Gastroesophageal sphincter (tissue), 4 donors: ENCODE results near the gene MAPK14. TPM values are rescaled to one million over a fixed set of nuclear protein-coding genes. Genes with fewer than 3 reads are reported as not detected.
A peak's percentile ranks its signal among the peaks of the same experiment; 100 is the strongest.

Source experiments
- ATAC-seq: fragments of 150-250 bp; one replicate; pipeline ENCODE4 v1.9.1; 2016; ENCODE audit warnings: mild to moderate bottlenecking, moderate library complexity
- H3K27ac ChIP-seq, 4 donors: fragments of 200-600 bp; sonication (generic) in 3 of 4; 1 replicate in 3 of 4; 2 replicates in 1 of 4; pipeline ENCODE4 v1.5.1; 2016 to 2019
- H3K27me3 ChIP-seq: fragments of 200-600 bp; sonication (generic); one replicate; pipeline ENCODE4 v1.5.1; 2019
- H3K36me3 ChIP-seq, 2 donors: fragments of 200-600 bp; sonication (generic); one replicate each; pipeline ENCODE4 v1.5.1; 2019; ENCODE audit warnings: control low read depth in 1 of 2
- H3K4me1 ChIP-seq, 3 donors: fragments of 200-600 bp; sonication (generic); 1 replicate in 2 of 3; 2 replicates in 1 of 3; pipeline ENCODE4 v1.5.1; 2016 to 2019; ENCODE audit warnings: control low read depth in 2 of 3
- H3K4me3 ChIP-seq, 2 donors: fragments of 200-600 bp; sonication (generic); one replicate each; pipeline ENCODE4 v1.5.1; 2019; ENCODE audit warnings: mild to moderate bottlenecking in 1 of 2, moderate library complexity in 1 of 2
- H3K9me3 ChIP-seq, 3 donors: fragments of 200-600 bp; sonication (generic); one replicate each; pipeline ENCODE4 v1.5.1; 2017 to 2019; ENCODE audit warnings: control low read depth in 2 of 3
- EP300 ChIP-seq: sonication (generic); formaldehyde crosslinking; IDR thresholded peaks from one replicate; pipeline ENCODE4 v1.6.1; 2017; ENCODE audit warnings: antibody characterized with exemption, mild to moderate bottlenecking
- POLR2A ChIP-seq, 2 donors: fragments of 450-650 bp; IDR thresholded peaks; one replicate each; pipeline ENCODE4 v1.6.1; 2017; ENCODE audit warnings: antibody characterized with exemption in 2 of 2, mild to moderate bottlenecking in 2 of 2, moderate library complexity in 1 of 2
- POLR2AphosphoS5 ChIP-seq: sonication (generic); formaldehyde crosslinking; IDR thresholded peaks from one replicate; pipeline ENCODE4 v1.6.1; 2017; ENCODE audit warnings: antibody characterized with exemption
- WGBS, 2 donors: methylation state at CpG; one replicate each; pipeline ENCODE4 v1.1.5; 2018; ENCODE audit warnings: low coverage in 1 of 2; 5-methylcytosine and 5-hydroxymethylcytosine counted together
- total RNA-seq, 4 donors: library from RNA; depleted of rRNA; stranded (reverse); fragments of >200 nt; gene quantifications; one replicate each; pipeline ENCODE4 v1.1.0, GENCODE V29; 2016
- TF ChIP-seq, protein P1 (sequence below), 4 experiments: fragments of 200-600 bp in 2 of 4; fragments of 450-650 bp in 2 of 4; sonication (generic) in 1 of 4; IDR thresholded peaks; one replicate each; pipeline ENCODE4 v1.5.1; 2017 to 2019; ENCODE audit warnings: antibody characterized with exemption in 4 of 4, mild to moderate bottlenecking in 2 of 4, moderate library complexity in 2 of 4

Gene MAPK14
- total RNA-seq, 4 donors from 2014 or later = 58.7 to 77.5 (median 69.9) TPM

DNA sequence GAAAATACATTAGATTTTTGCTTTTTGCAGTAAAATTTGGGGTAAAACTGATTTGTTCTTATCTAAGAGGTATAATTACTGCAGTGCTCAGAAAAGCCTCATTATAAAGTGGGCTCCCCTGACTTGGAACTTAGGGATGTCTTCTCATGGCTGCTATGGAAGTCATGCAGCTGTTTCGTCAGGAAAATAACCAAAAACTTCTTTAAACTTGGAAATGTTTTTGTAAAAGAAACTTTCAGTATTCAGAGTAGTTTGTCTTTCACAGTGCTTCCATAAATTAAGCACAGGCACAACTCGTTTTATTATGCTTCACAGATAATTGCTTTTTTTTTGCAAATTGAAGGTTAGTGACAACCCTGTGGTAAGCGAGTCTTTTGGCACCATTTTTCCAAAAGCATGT lies 6.8 kb downstream of the MAPK14 start:
- peaks cover 10 to 97% (median 37%) of the 10 kb centered on the region in 3 donors for H3K4me1 ChIP-seq
- 34 to 46% methylated on average over 3 of the region's 3 CpGs for WGBS, 2 donors
- TF ChIP-seq, protein P1, sequence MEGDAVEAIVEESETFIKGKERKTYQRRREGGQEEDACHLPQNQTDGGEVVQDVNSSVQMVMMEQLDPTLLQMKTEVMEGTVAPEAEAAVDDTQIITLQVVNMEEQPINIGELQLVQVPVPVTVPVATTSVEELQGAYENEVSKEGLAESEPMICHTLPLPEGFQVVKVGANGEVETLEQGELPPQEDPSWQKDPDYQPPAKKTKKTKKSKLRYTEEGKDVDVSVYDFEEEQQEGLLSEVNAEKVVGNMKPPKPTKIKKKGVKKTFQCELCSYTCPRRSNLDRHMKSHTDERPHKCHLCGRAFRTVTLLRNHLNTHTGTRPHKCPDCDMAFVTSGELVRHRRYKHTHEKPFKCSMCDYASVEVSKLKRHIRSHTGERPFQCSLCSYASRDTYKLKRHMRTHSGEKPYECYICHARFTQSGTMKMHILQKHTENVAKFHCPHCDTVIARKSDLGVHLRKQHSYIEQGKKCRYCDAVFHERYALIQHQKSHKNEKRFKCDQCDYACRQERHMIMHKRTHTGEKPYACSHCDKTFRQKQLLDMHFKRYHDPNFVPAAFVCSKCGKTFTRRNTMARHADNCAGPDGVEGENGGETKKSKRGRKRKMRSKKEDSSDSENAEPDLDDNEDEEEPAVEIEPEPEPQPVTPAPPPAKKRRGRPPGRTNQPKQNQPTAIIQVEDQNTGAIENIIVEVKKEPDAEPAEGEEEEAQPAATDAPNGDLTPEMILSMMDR (IDR thresholded peaks at IDR 0.05) = no peak
- no peak for TF ChIP-seq POLR2AphosphoS5
- TF ChIP-seq POLR2A (IDR thresholded peaks at IDR 0.05) = no peak
- TF ChIP-seq EP300 = no peak
- no peaks in the 10 kb centered on the region for H3K27me3 ChIP-seq
- no peaks in the 10 kb centered on the region for H3K9me3 ChIP-seq
- ATAC-seq = no peak
- H3K36me3 ChIP-seq = no peaks in the 10 kb centered on the region
- H3K4me3 ChIP-seq = no peak overlapping the region
- peak overlapping the region in 2 of 4 donors; percentile 34 to 39 for H3K27ac ChIP-seq

DNA sequence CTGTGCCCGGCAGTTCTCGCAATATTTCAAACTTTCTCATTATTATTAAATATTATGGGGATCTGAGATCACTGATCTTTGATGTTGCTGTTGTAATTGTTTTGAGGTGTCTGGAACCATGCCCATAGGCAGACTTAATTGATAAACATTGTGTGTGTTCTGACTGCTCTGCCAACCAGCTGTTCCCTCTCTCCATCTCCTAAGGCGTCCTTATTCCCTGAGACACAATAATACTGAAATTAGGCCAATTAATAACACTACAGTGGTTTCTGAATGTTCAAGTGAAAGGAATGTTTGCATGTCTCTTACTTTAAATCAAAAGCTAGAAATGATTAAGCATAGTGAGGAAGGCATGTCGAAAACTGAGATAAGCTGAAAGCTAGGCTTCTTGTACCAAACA lies 7.6 kb downstream of the MAPK14 start:
- H3K4me1 ChIP-seq = peaks cover 10 to 97% (median 37%) of the 10 kb centered on the region in 3 donors
- no peaks in the 10 kb centered on the region for H3K27me3 ChIP-seq
- no peaks in the 10 kb centered on the region for H3K9me3 ChIP-seq
- peak overlapping the region in 2 of 4 donors; percentile 34 to 39 for H3K27ac ChIP-seq
- TF ChIP-seq POLR2A (IDR thresholded peaks at IDR 0.05) = no peak
- TF ChIP-seq EP300 = no peak
- TF ChIP-seq POLR2AphosphoS5 = no peak
- TF ChIP-seq, protein P1 (IDR thresholded peaks at IDR 0.05) = no peak
- no peaks in the 10 kb centered on the region for H3K36me3 ChIP-seq
- WGBS, 2 donors = 30 to 54% methylated on average over 4 of the region's 4 CpGs
- no peak overlapping the region for H3K4me3 ChIP-seq
- no peak for ATAC-seq

DNA sequence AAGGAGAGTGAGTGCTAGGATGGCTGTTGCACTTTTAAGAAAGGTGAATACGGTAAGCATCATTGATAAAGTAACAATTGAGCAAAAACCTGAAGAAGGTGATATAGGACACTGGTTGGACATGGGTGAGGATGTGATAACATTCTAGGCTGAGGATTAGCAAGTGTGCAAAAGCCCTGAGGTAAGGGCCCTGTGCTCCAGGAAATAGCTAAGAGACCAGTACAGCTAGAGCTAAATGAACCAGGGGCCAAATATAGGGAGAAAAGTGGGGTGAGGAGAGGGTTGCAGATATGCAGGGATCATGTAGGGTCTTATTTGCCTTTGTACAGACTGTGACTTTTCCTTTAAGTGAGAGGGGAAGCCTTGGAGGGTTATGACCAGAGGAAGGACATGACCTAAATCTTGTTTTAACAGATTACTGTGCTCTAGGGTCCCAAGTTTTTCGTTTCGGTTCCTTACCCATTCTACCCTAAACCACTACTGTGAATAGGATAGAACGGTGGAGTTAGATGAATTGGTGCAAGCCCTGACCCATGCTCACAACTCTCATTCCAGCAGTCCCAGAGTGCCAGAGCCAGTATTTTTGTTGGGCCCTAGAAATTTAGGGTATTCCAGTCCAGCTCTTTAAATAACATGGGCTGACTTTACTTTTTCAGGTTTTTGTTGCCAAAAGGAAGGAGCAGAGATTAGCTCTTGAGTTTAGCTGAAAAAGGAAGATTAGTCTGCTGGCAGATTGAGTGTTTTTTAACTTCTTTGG lies 10.7 kb downstream of the MAPK14 start:
- no peaks in the 10 kb centered on the region for H3K9me3 ChIP-seq
- no peaks in the 10 kb centered on the region for H3K27me3 ChIP-seq
- WGBS, 2 donors = 27 to 48% methylated on average over 4 of the region's 4 CpGs
- no peaks in the 10 kb centered on the region for H3K36me3 ChIP-seq
- no peak for TF ChIP-seq POLR2A (IDR thresholded peaks at IDR 0.05)
- no peak for TF ChIP-seq EP300
- TF ChIP-seq POLR2AphosphoS5 = no peak
- TF ChIP-seq, protein P1 (IDR thresholded peaks at IDR 0.05) = no peak
- H3K27ac ChIP-seq = peak overlapping the region in 1 of 4 donors; percentile 1
- H3K4me1 ChIP-seq = peaks cover 10 to 84% (median 26%) of the 10 kb centered on the region in 3 donors
- H3K4me3 ChIP-seq = no peak overlapping the region
- ATAC-seq = no peak

DNA sequence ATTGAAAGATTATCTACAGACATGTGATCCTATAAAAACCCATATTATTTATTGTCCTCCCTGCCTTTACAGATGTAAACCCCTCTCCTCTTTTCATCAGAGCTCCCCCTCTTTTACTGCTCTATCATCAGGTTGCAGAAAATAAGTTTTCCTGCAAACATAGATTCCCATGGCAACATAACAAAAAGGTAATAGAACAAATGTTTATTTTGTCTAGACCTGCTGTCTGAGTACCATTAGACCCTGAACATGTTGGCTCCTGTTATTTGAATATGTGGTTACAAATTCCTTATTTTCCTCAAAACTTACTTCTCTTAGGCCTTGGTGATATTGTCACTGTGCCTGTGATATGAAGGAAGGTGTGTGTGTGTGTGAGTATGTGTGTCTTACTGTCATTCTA lies 11.5 kb downstream of the MAPK14 start:
- Histone ChIP-seq H3K27ac (no peak overlapping the region), H3K4me3 (no peak overlapping the region), H3K36me3 (no peaks in the 10 kb centered on the region), H3K4me1 (peaks cover 10 to 76% (median 19%) of the 10 kb centered on the region in 3 donors), H3K9me3 (no peaks in the 10 kb centered on the region), H3K27me3 (no peaks in the 10 kb centered on the region)
- TF ChIP-seq POLR2AphosphoS5 (no peak), POLR2A (IDR thresholded peaks at IDR 0.05) (no peak), EP300 (no peak)
- TF ChIP-seq, protein P1 (IDR thresholded peaks at IDR 0.05) = no peak
- ATAC-seq = no peak

DNA sequence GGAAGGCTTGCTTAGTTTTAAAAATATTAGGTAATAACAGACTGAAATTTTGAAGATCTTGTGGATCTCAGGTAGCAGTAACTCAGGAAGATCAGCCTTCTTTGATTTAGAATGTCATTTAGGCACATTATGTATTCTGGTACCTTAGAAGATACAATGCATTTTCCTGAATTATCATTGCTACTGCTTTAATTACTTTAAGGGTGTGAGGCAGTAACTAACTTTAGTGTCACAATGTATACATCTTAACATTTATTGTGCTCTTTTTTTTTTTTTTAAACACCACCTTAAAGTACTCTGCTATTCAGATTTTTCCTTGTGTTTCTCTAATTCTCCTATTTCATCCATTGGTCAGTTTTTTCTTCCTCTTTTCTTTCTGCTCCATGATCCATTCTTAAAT lies 13.3 kb downstream of the MAPK14 start:
- TF ChIP-seq, protein P1 (IDR thresholded peaks at IDR 0.05) = no peak
- TF ChIP-seq POLR2A (IDR thresholded peaks at IDR 0.05) (no peak), EP300 (no peak), POLR2AphosphoS5 (no peak)
- peaks cover 10 to 68% (median 16%) of the 10 kb centered on the region in 3 donors for H3K4me1 ChIP-seq
- no peak overlapping the region for H3K27ac ChIP-seq
- no peaks in the 10 kb centered on the region for H3K36me3 ChIP-seq
- no peaks in the 10 kb centered on the region for H3K9me3 ChIP-seq
- ATAC-seq = no peak
- no peaks in the 10 kb centered on the region for H3K27me3 ChIP-seq
- H3K4me3 ChIP-seq = no peak overlapping the region
